ENCODE results near the gene RGSL1.

GRCh38 chr1:182607566-182607965, 157.6 kb downstream of the RGSL1 start:
- TF ChIP-seq CTCF (conservative IDR thresholded peaks at IDR 0.05 in 1 of 2, IDR thresholded peaks at IDR 0.05 in 1 of 2; ENCODE audit: low read depth in 1 of 2, low read length in 2 of 2): no peak
- TF ChIP-seq EZH2 (IDR thresholded peaks at IDR 0.05; ENCODE audit: low read length, missing control alignments): no peak

Data from fibroblast of lung (primary cell).